ENCODE results near the gene HTR1A.

DNA sequence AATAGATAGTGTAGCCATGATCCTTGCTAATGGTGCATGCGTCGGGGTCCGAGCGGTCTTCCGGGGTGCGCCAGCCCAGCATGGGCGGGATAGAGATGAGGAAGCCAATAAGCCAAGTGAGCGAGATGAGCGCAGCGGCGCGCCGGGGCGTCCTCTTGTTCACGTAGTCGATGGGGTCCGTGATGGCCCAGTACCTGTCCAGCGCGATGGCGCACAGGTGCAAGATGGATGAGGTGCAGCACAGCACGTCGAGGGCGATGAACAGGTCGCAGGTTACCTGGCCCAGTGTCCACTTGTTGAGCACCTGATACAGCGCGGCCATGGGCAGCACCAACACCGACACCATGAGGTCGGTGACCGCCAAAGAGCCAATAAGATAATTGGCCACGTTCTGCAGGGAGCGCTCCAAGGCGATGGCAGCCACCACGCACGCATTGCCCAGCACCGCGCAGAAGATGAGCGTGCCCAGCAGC, 1.1 kb downstream of the HTR1A start:
- TF ChIP-seq CTCF (IDR thresholded peaks at IDR 0.05) = no peak
- TF ChIP-seq, protein P1, sequence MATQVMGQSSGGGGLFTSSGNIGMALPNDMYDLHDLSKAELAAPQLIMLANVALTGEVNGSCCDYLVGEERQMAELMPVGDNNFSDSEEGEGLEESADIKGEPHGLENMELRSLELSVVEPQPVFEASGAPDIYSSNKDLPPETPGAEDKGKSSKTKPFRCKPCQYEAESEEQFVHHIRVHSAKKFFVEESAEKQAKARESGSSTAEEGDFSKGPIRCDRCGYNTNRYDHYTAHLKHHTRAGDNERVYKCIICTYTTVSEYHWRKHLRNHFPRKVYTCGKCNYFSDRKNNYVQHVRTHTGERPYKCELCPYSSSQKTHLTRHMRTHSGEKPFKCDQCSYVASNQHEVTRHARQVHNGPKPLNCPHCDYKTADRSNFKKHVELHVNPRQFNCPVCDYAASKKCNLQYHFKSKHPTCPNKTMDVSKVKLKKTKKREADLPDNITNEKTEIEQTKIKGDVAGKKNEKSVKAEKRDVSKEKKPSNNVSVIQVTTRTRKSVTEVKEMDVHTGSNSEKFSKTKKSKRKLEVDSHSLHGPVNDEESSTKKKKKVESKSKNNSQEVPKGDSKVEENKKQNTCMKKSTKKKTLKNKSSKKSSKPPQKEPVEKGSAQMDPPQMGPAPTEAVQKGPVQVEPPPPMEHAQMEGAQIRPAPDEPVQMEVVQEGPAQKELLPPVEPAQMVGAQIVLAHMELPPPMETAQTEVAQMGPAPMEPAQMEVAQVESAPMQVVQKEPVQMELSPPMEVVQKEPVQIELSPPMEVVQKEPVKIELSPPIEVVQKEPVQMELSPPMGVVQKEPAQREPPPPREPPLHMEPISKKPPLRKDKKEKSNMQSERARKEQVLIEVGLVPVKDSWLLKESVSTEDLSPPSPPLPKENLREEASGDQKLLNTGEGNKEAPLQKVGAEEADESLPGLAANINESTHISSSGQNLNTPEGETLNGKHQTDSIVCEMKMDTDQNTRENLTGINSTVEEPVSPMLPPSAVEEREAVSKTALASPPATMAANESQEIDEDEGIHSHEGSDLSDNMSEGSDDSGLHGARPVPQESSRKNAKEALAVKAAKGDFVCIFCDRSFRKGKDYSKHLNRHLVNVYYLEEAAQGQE (IDR thresholded peaks at IDR 0.05; ENCODE audit: insufficient read depth in 1 of 2, low read depth in 2 of 2, low read length in 1 of 2) = no peak
- no peak for TF ChIP-seq POLR2AphosphoS5 (IDR thresholded peaks at IDR 0.05; ENCODE audit: low read depth, low read length)
- TF ChIP-seq SIN3A (IDR thresholded peaks at IDR 0.05; ENCODE audit: borderline replicate concordance, insufficient read depth, low read depth, low read length) = no peak

Measured in Panc1 (cell line).